NCI-H2107 treated with DMSO at 0.1 percent for 48 hours (cell line): ENCODE data around the gene CLEC16A.

ENCODE experiments used
- DNase-seq: peaks from one replicate; lab custom pipeline; 2025; ENCODE audit not compliant: unreplicated experiment; lab: John Stamatoyannopoulos, UW

CLEC16A gene

GRCh38 chr16:11035096-11035495, 90.7 kb downstream of the CLEC16A start:
- DNase-seq: no peak

- DNase-seq: no peak
Measured at GRCh38 chr16:11036040-11036439, 91.7 kb downstream of the CLEC16A start.

DNA sequence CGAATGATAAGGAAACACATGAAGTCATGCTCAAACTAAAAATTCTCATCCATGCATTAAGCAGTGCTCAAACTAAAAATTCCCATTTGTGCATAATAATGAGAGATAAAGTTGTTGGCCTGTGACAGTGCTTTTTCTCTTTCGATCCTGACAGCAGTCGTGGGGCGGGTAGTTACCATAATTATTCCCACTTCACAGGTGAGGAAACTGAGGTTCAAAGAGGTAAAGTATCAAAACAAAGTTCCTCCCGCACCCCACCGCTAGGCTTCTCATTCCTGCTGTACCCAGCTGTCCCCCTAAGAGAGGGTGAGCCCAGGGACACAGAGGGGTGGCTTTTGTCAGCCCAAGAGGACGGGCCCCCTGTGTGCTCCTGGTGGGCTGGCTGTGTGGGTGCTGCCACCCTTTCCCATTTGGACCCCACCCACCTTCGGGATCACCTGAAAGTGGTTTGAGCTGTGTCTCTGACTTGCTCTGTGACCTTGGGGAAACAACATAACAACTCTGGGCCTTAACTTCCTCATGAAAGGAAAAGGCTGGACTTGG, 92.6 kb downstream of the CLEC16A start:
- DNase-seq: no peak

DNA sequence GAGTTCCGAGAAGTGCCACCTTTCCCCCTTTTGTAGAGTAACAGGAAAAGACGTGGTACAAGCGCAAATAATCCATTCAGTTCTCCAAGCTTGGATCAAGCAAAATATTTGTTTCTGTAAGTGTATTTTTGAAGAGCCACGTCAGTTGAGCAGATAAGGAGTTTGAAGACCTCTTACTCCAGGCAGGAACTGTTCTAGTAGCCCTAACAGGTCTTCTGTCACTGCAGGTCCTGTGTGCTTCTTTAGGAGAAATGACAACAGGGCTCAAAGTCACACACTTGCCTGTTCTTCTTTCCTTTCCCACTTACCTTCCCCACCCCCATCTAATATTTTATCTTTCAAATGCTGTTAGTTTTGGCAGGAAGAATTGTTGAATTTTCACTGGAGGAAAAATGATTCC, 93.9 kb downstream of the CLEC16A start:
- DNase-seq: no peak

DNA sequence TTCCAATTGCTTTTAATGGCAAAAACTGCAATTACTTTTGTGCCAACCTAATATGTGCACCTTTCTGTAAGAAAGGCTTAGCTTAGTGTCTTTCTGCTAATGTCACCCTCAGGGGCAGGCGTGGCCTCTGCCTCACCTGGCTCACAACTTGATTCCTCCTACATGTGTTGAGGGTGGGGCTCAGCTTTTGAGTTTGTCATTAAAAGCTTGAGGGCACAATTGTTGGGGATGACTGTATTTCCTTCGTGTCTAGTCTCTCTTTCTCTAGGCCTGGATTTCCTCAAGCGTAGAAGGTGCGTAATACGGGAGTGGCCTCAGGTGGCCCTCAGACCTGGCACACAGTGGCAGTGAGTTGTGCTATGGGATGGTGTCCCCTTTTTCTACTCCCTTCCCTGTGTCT, 94.4 kb downstream of the CLEC16A start:
- no peak for DNase-seq

GRCh38 chr16:11039726-11040125, 95.4 kb downstream of the CLEC16A start:
- DNase-seq: no peak

DNA sequence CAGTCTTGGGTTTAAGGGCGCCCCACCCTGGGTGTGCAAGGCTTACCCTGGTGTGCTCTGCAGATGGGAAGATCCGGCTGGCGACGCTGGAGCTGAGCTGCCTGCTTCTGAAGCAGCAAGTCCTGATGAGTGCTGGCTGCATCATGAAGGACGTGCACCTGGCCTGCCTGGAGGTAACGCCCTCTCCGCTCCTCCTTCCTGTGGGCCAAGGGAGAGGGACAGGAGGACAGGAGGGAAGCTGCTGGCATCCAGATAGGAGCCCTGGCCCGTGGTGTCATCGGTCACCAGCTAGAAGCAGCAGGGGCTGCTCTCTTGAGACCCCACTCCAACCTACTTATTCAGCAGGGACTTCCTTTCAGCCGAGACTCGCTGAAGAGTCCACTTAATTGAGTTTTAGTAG, 97.8 kb downstream of the CLEC16A start:
- no peak for DNase-seq

GRCh38 chr16:11045441-11045840, 101.1 kb downstream of the CLEC16A start:
- no peak for DNase-seq

DNA sequence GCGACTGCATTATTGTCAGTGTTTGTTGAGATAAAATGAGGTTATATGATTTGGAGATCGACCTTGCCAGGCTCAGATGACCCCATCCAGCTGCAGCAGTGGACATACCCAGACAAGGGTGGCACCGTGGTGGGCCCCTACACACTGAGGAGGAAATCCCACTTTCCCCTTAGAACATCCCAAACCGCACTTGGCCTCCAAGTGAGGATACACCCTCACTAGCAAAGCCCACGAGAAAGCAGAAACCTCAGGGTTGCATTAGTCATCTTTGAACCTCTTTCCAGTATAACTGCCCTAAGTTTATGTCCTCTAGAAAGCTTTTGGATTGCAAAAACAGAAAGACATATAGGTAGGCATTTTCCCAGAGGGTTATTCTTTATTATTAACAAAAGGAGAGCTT, 101.5 kb downstream of the CLEC16A start:
- DNase-seq: no peak

- peak; percentile 40 for DNase-seq
Measured at GRCh38 chr16:11046382-11046931, 102.1 kb downstream of the CLEC16A start.

GRCh38 chr16:11047057-11047456, 102.7 kb downstream of the CLEC16A start:
- peak; percentile 40 for DNase-seq

- peak; percentile 51 for DNase-seq
Measured at GRCh38 chr16:11047939-11048800, 103.8 kb downstream of the CLEC16A start.

GRCh38 chr16:11049396-11050059, 105.2 kb downstream of the CLEC16A start:
- DNase-seq: no peak

GRCh38 chr16:11050536-11050935, 106.2 kb downstream of the CLEC16A start:
- DNase-seq: no peak

GRCh38 chr16:11050944-11051343, 106.6 kb downstream of the CLEC16A start:
- DNase-seq: peak; percentile 35

DNA sequence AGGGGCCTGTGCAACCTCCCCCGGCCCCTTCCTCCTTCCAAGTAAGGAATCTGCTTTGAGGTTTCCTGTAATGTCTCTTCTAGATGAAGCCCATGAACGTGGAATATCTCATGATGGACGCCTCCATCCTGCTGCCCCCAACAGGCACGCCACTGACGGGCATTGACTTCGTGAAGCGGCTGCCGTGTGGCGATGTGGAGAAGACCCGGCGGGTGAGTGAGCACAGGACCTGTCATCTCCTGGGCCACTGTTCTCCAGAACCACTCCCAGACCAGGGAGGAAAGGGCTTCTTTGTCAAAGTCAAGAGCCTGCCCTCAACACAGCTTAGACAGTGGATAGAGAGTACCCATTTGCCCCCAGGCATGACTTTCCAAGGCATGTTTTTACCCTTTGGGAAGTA, 107.1 kb downstream of the CLEC16A start:
- DNase-seq: no peak

DNA sequence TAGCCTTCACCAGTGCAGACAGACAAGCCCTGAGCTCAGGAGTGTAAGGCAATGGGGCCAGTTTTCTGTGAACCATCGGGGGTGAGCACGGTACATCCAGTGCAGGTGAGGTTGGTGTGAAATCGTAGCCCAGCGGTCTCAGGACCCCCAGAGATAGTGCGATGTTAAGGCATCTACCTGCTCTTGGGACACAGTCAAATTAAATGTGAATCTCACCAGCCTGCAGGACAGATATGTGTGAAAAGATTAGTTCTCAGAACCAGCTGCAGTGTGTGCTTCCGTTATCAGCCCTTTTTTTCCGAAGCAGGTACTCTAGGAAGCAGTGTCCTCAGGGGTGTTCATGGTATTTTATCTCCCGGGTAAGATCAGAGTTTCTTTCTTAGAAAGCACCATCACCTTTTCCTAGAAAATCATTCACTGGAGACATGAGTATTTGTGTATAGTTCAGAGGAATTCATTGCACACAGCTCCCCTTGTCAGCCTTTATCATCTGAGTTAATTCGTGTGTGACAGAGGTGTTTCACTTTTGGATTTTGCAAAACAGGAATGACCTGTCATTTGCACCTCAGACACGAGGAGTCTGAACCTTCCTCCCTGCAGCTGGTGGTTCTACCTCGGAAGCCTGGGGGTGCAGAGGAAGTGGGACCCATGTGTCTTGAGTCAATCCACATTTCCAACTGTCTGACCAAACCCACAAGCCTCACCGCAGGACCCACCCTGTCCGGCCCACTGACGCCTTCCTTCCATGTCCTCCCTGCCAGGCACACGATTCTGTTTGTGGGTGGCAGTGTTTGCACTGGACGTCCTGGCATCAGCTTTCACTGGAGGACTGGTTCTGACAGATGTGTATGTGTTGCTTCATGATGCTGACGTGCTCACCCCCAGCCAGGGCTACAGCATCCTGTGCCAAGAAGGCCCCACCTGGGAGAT, 107.8 kb downstream of the CLEC16A start:
- no peak for DNase-seq

GRCh38 chr16:11053916-11054460, 109.6 kb downstream of the CLEC16A start:
- no peak for DNase-seq

DNA sequence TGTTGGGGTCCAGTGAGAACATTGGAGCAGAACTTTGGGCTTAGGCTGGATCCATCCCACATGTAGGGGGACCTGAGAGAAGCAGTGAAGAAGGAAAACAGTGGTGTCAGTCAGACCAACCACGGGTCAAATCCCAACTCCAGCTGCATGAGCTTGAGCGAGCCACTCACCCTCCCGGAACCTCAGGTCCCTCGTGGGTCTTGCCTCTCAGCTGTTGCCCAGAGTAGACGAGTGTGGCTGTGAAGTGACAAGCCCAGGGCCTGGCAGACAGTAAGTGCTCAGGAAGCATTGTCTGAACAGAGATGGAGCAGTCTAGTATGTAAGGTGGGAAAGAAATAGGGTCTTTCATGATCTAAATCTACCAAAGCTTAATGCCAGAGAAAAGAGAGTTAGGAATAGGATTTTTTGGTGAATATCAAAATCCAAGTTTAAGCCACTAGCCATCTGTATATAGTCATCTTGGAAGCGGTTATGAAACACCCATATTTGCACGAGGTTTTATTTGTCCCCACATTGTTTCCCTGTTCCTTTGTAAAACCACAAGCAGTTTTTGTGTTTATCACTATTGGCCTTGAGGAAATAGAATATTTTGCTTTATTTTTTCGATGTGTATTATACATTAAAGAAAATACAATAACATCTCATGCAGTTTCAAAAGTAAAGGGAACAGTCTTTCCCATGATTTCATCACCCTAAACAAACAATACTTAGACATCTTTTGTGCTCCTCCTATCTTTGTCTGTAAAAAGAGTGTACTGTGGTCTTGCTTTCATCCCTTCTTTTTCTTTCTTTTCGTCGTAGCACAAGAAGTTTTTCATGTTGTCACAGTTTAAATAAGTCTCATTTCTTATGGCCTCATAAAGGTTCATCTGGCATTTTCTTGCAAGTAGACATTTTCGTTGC, 112.0 kb downstream of the CLEC16A start:
- DNase-seq: no peak
